ENCODE results near the gene TMEM131. TPM values are rescaled to one million over a fixed set of nuclear protein-coding genes. Genes with fewer than 3 reads are reported as not detected.

Gene TMEM131
- total RNA-seq, 1 experiment from 2014 or later = 21.9 TPM

GRCh38 chr2:97953853-97954252 lies 41.9 kb downstream of the TMEM131 start (continued):
- TF ChIP-seq ZNF532 (CRISPR knock-in tag; IDR thresholded peaks at IDR 0.05; ENCODE audit: borderline replicate concordance) (no peak), ATF6 (CRISPR knock-in tag; IDR thresholded peaks at IDR 0.05) (no peak), ZBTB21 (CRISPR knock-in tag; IDR thresholded peaks at IDR 0.05; ENCODE audit: borderline replicate concordance) (no peak), ZNF396 (CRISPR knock-in tag; IDR thresholded peaks at IDR 0.05; ENCODE audit: borderline replicate concordance) (no peak), AR (CRISPR knock-in tag; IDR thresholded peaks at IDR 0.05) (no peak), STAT6 (CRISPR knock-in tag; conservative IDR thresholded peaks at IDR 0.05; ENCODE audit: low read depth) (no peak), JAZF1 (CRISPR knock-in tag; IDR thresholded peaks at IDR 0.05) (no peak), RORB (CRISPR knock-in tag; IDR thresholded peaks at IDR 0.05) (no peak), FOXK1 (CRISPR knock-in tag; IDR thresholded peaks at IDR 0.05) (no peak), GTF2I (CRISPR knock-in tag; conservative IDR thresholded peaks at IDR 0.05) (no peak), MLX (CRISPR knock-in tag; IDR thresholded peaks at IDR 0.05) (no peak), ATF1 (CRISPR knock-in tag; IDR thresholded peaks at IDR 0.05) (no peak)

GRCh38 chr2:97952357-97952756 lies 43.4 kb downstream of the TMEM131 start:
- H3K4me3 Mint-ChIP-seq = no peak overlapping the region
- peaks cover 5% of the 10 kb centered on the region for H3K9me3 Mint-ChIP-seq
- DNase-seq (ENCODE audit: low spot score) = no peak
- CTCF ChIA-PET = no interaction called here
- H3K27me3 Mint-ChIP-seq (ENCODE audit: low read depth) = no peaks in the 10 kb centered on the region
- no peak overlapping the region for H3K27ac Mint-ChIP-seq
- peaks cover 20% of the 10 kb centered on the region for H3K4me1 Mint-ChIP-seq
- H3K36me3 Mint-ChIP-seq = peaks cover 5% of the 10 kb centered on the region
- POLR2A ChIA-PET = no interaction called here
- ATAC-seq = no peak
- TF ChIP-seq ERG (CRISPR knock-in tag; IDR thresholded peaks at IDR 0.05) = no peak
- TF ChIP-seq RORB (CRISPR knock-in tag; IDR thresholded peaks at IDR 0.05) = no peak
- no peak for TF ChIP-seq ZNF512 (CRISPR knock-in tag; IDR thresholded peaks at IDR 0.05; ENCODE audit: borderline replicate concordance)
- no peak for TF ChIP-seq MXD4 (CRISPR knock-in tag; IDR thresholded peaks at IDR 0.05; ENCODE audit: borderline replicate concordance)
- TF ChIP-seq ETV6 (CRISPR knock-in tag; IDR thresholded peaks at IDR 0.05) = no peak
- TF ChIP-seq EMX1 (CRISPR knock-in tag; IDR thresholded peaks at IDR 0.05) = no peak

Data from WTC11 (cell line).